GM12878 (cell line): ENCODE results near the gene ATP5F1D. TPM values are rescaled to one million over a fixed set of nuclear protein-coding genes. Genes with fewer than 3 reads are reported as not detected.

Experiments used
- ATAC-seq: fragments of 200-7000 bp; cut with Tn5 transposase; 3 replicates; pipeline ENCODE4 v1.9.1; 2020; ENCODE audit warnings: mild to moderate bottlenecking, moderate library complexity
- BruUV-seq: library from RNA; stranded (reverse); fragments of 400-500 nt; replicated peaks from 2 replicates; lab custom pipeline; 2021; lab: Mats Ljungman, UMichigan
- CTCF ChIA-PET: fragments of 300-600 bp; sonication (Branson Sonifier 250); formaldehyde crosslinking; extraction: SDS; loops from one replicate; lab custom pipeline; 2021; ENCODE audit warnings: inconsistent platforms; lab: Yijun Ruan, JAX
- POLR2A ChIA-PET: fragments of 350-600 bp; formaldehyde crosslinking; extraction: SDS; loops from one replicate; lab custom pipeline; 2021; ENCODE audit warnings: inconsistent platforms; lab: Charles Lee
- RAD21 ChIA-PET: fragments of 300-600 bp; sonication (Branson Sonifier 250); formaldehyde crosslinking; loops from one replicate; lab custom pipeline; 2023; ENCODE audit warnings: antibody characterized with exemption; ENCODE audit not compliant: unreplicated experiment; lab: Charles Lee
- SMC1A ChIA-PET: fragments of 300-600 bp; sonication (Branson Sonifier 250); formaldehyde crosslinking; loops from one replicate; lab custom pipeline; 2023; ENCODE audit not compliant: unreplicated experiment, uncharacterized antibody; lab: Charles Lee
- DNase-seq: peaks from one replicate; pipeline ENCODE4 v3.0.0-alpha.2; 2011; ENCODE audit warnings: low read depth, low spot score
- FAIRE-seq: peaks from 3 replicates; lab custom pipeline; 2011; peaks lifted over from hg19 to GRCh38; lab: Jason Lieb, UNC
- H2AFZ ChIP-seq: 2 replicates; pipeline ENCODE4 v1.6.0; 2011; ENCODE audit warnings: low read depth, low read length, control low read depth; ENCODE audit not compliant: control insufficient read depth
- H3K27ac ChIP-seq: 2 replicates; pipeline ENCODE4 v1.5.1; 2011; ENCODE audit warnings: control low read depth; ENCODE audit not compliant: control insufficient read depth, insufficient read depth
- H3K27me3 ChIP-seq, 2 experiments: replicated peaks in 1 of 2; 2 replicates each; pipeline versions ENCODE4 v1.6.0 to v1.6.1; 2011; ENCODE audit warnings: low read length in 1 of 2; ENCODE audit not compliant: control insufficient read depth in 2 of 2, insufficient read depth in 2 of 2
- H3K36me3 ChIP-seq, 2 experiments: 2 replicates each; pipeline ENCODE4 v1.5.1; 2011; ENCODE audit warnings: low read length in 1 of 2; ENCODE audit not compliant: control insufficient read depth in 2 of 2, insufficient read depth in 2 of 2
- H3K4me1 ChIP-seq: 2 replicates; pipeline ENCODE4 v1.6.1; 2011; ENCODE audit warnings: mild to moderate bottlenecking, low read length, moderate library complexity, mixed read lengths; ENCODE audit not compliant: control insufficient read depth, insufficient read depth
- H3K4me2 ChIP-seq: 2 replicates; pipeline ENCODE4 v1.6.0; 2011; ENCODE audit warnings: control low read depth; ENCODE audit not compliant: control insufficient read depth, insufficient read depth
- H3K4me3 ChIP-seq: fragments of 200-600 bp; sonication (generic); 2 replicates; pipeline ENCODE4 v1.5.1; 2016
- H3K79me2 ChIP-seq: 2 replicates; pipeline ENCODE4 v1.6.0; 2011; ENCODE audit warnings: low read length; ENCODE audit not compliant: control insufficient read depth, insufficient read depth
- H3K9ac ChIP-seq: 2 replicates; pipeline ENCODE4 v1.8.0; 2011; ENCODE audit warnings: low read length, control low read depth, mixed read lengths; ENCODE audit not compliant: control insufficient read depth, insufficient read depth
- H3K9me3 ChIP-seq: replicated peaks from 3 replicates; pipeline ENCODE4 v1.5.1; 2011; ENCODE audit warnings: mild to moderate bottlenecking, low read length; ENCODE audit not compliant: control insufficient read depth, insufficient read depth
- H4K20me1 ChIP-seq: 2 replicates; pipeline ENCODE4 v1.6.0; 2011; ENCODE audit not compliant: control insufficient read depth, insufficient read depth
- CBX3 ChIP-seq: fragments of 200-600 bp; sonication (generic); IDR thresholded peaks from 2 replicates; pipeline ENCODE4 v1.6.1; 2016; ENCODE audit warnings: low read depth, borderline replicate concordance
- CREB1 ChIP-seq: IDR thresholded peaks from 2 replicates; pipeline ENCODE4 v1.6.1; 2012; ENCODE audit warnings: low read depth, mild to moderate bottlenecking, inconsistent platforms
- E2F8 ChIP-seq: fragments of 450-650 bp; IDR thresholded peaks from 2 replicates; pipeline ENCODE4 v1.6.1; 2018; ENCODE audit warnings: mild to moderate bottlenecking, low read depth, moderate library complexity; ENCODE audit not compliant: partially characterized antibody
- EED ChIP-seq: sonication (generic); IDR thresholded peaks from 2 replicates; pipeline ENCODE4 v1.6.1; 2016; ENCODE audit warnings: antibody characterized with exemption, low read depth
- GATAD2B ChIP-seq: fragments of 450-650 bp; conservative IDR thresholded peaks from 2 replicates; pipeline ENCODE4 v1.6.1; 2017; ENCODE audit warnings: low read depth, mild to moderate bottlenecking, moderate library complexity
- HDGF ChIP-seq: fragments of 450-650 bp; IDR thresholded peaks from 2 replicates; pipeline ENCODE4 v1.6.1; 2016; ENCODE audit warnings: antibody characterized with exemption
- KAT2A ChIP-seq: conservative IDR thresholded peaks from 2 replicates; pipeline ENCODE4 v1.6.1; 2011; ENCODE audit warnings: low read depth, low read length; ENCODE audit not compliant: control insufficient read depth
- MEF2A ChIP-seq: IDR thresholded peaks from 2 replicates; pipeline ENCODE4 v1.6.1; 2011; ENCODE audit warnings: low read depth, mild to moderate bottlenecking, low read length, moderate library complexity; ENCODE audit not compliant: insufficient read depth
- NBN ChIP-seq: fragments of 450-650 bp; IDR thresholded peaks from 2 replicates; pipeline ENCODE4 v1.6.1; 2016
- NFYA ChIP-seq: IDR thresholded peaks from 2 replicates; pipeline ENCODE4 v1.6.1; 2011; ENCODE audit warnings: low read depth, mild to moderate bottlenecking, low read length, improper control_type of control experiment, borderline replicate concordance
- RAD51 ChIP-seq: fragments of 450-650 bp; IDR thresholded peaks from 2 replicates; pipeline ENCODE4 v1.6.1; 2016; ENCODE audit warnings: moderate library complexity, mild to moderate bottlenecking, inconsistent platforms
- SMAD1 ChIP-seq: fragments of 450-650 bp; IDR thresholded peaks from 2 replicates; pipeline ENCODE4 v1.6.1; 2018; ENCODE audit warnings: mild to moderate bottlenecking, low read depth; ENCODE audit not compliant: partially characterized antibody
- SREBF1 ChIP-seq: IDR thresholded peaks from 2 replicates; pipeline ENCODE4 v1.6.1; 2012; ENCODE audit warnings: mild to moderate bottlenecking, low read length
- TAF1 ChIP-seq: IDR thresholded peaks from 2 replicates; pipeline ENCODE4 v1.6.1; 2011; ENCODE audit warnings: mild to moderate bottlenecking, low read depth, low read length, borderline replicate concordance
- ZBTB4 ChIP-seq: fragments of 450-650 bp; formaldehyde crosslinking; IDR thresholded peaks from 2 replicates; pipeline ENCODE4 v1.4.0; 2022; ENCODE audit warnings: mild to moderate bottlenecking, moderate library complexity
- WGBS: methylation state at CpG from one replicate; pipeline ENCODE4 v1.1.6; 2016; ENCODE audit warnings: low lambda C conversion rate; ENCODE audit not compliant: insufficient replicate concordance, insufficient coverage; ENCODE audit errors: missing lambda C conversion rate; 5-methylcytosine and 5-hydroxymethylcytosine counted together
- in situ Hi-C: fragments of 300-500 bp; cut with MboI; formaldehyde crosslinking; loops from 9 replicates; pipeline ENCODE4 v1.14.3; 2018; ENCODE audit warnings: mixed read lengths
- intact Hi-C: fragments of 100-400 bp; cut with micrococcal nuclease; formaldehyde crosslinking; loops from one replicate; pipeline ENCODE4 v1.14.2; 2022; ENCODE audit not compliant: unreplicated experiment
- polyA plus RNA-seq, 11 experiments: library from polyadenylated mRNA; depleted of rRNA in 4 of 11; unstranded in 6 of 11; stranded (reverse) in 5 of 11; fragments of >200 nt; fragmentation: Nextera tagmentation in 4 of 11; fragmentation: Illumina TruSeq in 1 of 11; extraction: Ambion mirVana in 4 of 11; extraction: Trizol in 1 of 11; gene quantifications; 1 replicate in 1 of 11; 2 replicates in 10 of 11; pipeline versions ENCODE4 v1.2.1 to v1.2.3, GENCODE V29; 2011 to 2016; ENCODE audit warnings: inconsistent platforms in 2 of 11, missing spikeins in 2 of 11, low read depth in 1 of 11
- total RNA-seq, 4 experiments: library from RNA; depleted of rRNA in 3 of 4; stranded (reverse); fragments of >200 nt in 3 of 4; fragmentation: Illumina TruSeq in 1 of 4; extraction: Trizol in 1 of 4; gene quantifications; 2 replicates each; pipeline versions ENCODE4 v1.2.1 to v1.2.3, GENCODE V29; 2013 to 2021

Gene ATP5F1D
- total and polyA plus RNA-seq, 10 of the 15 experiments (the other 5 are each of a cell fraction or from before 2014, with no cell fraction given), result 7.2 to 357 (median 49.5) TPM

- no peak for TF ChIP-seq CBX3
These were observed 10.0 kb downstream of the ATP5F1D start (continued) for GRCh38 chr19:1251330-1252220.

GRCh38 chr19:1252221-1252820, 10.8 kb downstream of the ATP5F1D start:
- H2AFZ ChIP-seq, result no peak overlapping the region
- peak overlapping the region; percentile 53 for H3K4me2 ChIP-seq
- no peak for DNase-seq
- H3K9ac ChIP-seq, result peak overlapping the region; percentile 86
- H3K79me2 ChIP-seq, result peaks cover 55% of the 10 kb centered on the region
- ATAC-seq, result peak; percentile 15
- no peaks in the 10 kb centered on the region for H3K9me3 ChIP-seq
- ChIA-PET CTCF (interaction anchor here (1.1 to 2.3 kb wide), 5 partner anchors 8 to 16 kb away, joined by 3 to 26 read pairs (median 11); partner anchors contain the start of gene CIRBP), RAD21 (interaction anchor here (1.2 to 2.9 kb wide), 4 partner anchors 8 to 17 kb away, joined by 4 to 47 read pairs (median 11); partner anchors contain the start of gene CIRBP), SMC1A (interaction anchor here (1.2 to 1.9 kb wide), 3 partner anchors 8 to 14 kb away, joined by 4 to 14 read pairs (median 6); no protein-coding TSS in a partner anchor), POLR2A (interaction anchor here (1.0 to 2.9 kb wide), 8 partner anchors 8 to 19 kb away, joined by 3 to 29 read pairs (median 10); partner anchors contain the start of gene CIRBP)
- peak overlapping the region; percentile 91 for H3K4me3 ChIP-seq
- under 1% methylated on average over 20 of the region's 30 CpGs for WGBS
- no peaks in the 10 kb centered on the region for H3K27me3 ChIP-seq
- intact Hi-C loops, result no loop called here
- H3K27ac ChIP-seq, result peak overlapping the region; percentile 72
- BruUV-seq, result no TSS peak
- H3K36me3 ChIP-seq, result peaks cover 14 to 29% of the 10 kb centered on the region in 2 experiments; a peak in 3 of 4 replicates
- peaks cover 10% of the 10 kb centered on the region for H3K4me1 ChIP-seq
- H4K20me1 ChIP-seq, result no peaks in the 10 kb centered on the region
- FAIRE-seq, result no peak
- in situ Hi-C loops, result no loop called here
- TF ChIP-seq KAT2A (no peak), ZBTB4 (no peak), SMAD1 (no peak), TAF1 (no peak), EED (no peak), RAD51 (no peak), SREBF1 (no peak), NBN (no peak), CREB1 (0 out of 2 replicates have a peak, but pooled peaks have one; percentile 13), E2F8 (no peak), GATAD2B (0 out of 2 replicates have a peak, but pooled peaks have one; percentile 16), MEF2A (no peak), NFYA (no peak), HDGF (no peak)
